Femur (tissue), 1 donor: ENCODE results near the gene SYCE3.
"Not testable (repeated sequence)": the region's sequence is repeated elsewhere in the genome, so short reads cannot be mapped to it uniquely, and the experiment has no call there.

Source experiments
- DNase-seq: peaks from one replicate; pipeline ENCODE4 v3.0.0-alpha.2; 2017

The SYCE3 gene, protein sequence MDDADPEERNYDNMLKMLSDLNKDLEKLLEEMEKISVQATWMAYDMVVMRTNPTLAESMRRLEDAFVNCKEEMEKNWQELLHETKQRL

DNA sequence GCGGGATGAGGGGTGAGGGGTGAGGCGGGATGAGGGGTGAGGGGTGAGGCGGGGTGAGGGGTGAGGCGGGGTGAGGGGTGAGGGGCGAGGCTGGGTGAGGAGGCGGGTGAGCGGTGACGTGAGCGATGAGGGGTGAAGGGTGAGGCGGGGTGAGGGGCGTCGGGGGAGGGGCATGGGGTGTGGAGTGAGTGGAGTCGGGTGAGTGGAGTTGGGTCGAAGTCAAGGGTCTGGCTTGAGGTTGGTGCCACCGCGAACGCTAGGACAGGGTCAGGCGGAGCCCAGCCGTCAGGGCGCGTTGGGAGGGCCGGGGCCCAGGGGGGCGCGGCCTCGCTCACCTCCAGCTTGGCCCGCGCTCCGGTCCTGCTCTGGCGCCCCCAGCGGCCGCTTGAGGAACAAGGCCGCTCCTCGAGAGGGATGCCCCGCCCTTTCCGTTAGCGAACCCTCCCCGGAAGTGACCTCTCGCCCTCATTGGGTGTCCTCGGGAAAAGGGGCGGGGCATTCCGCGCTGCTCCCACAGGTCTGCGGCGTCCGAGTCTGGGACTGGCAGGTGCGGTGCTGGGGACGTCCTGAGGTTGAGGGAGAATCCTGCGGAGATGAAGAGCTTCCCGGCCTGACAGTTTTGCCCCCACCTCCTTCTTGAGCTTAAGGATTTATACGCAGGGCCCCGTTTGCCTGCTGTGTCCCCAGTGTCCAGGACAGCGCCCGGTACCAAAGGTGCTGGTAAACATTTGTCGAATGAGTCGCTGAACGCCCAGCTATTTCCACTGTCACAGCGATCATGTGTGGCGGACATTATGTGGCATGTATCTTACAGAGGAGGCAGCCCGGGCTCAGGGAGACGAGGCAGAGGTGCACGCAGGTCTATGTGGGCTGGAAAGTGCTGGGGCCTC lies at the start of gene SYCE3:
Gene SYCE3 (minus strand): TSS at position 397 of the 890 bp plus-strand sequence. CDS start 6,514 bp downstream, outside the sequence.
- DNase-seq, result peak; percentile 96

DNA sequence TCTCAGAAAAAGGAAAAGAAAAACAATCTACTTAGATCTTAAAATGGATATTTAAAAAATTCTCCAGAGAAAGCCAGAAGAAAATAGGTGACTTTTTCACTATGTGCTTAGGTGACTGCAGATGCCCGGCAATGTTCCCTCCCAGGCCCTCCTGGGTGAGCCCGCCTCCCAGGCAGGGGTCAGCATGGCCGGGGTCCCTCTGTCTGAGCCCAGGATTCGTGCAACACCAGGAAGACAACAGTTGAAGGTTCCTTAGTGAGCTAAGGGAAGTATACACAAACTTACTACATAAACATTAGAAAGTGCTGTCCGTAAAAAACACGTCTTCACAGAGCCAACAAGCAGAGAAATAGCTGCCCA lies 49.4 kb upstream of the SYCE3 start:
- no peak for DNase-seq

DNA sequence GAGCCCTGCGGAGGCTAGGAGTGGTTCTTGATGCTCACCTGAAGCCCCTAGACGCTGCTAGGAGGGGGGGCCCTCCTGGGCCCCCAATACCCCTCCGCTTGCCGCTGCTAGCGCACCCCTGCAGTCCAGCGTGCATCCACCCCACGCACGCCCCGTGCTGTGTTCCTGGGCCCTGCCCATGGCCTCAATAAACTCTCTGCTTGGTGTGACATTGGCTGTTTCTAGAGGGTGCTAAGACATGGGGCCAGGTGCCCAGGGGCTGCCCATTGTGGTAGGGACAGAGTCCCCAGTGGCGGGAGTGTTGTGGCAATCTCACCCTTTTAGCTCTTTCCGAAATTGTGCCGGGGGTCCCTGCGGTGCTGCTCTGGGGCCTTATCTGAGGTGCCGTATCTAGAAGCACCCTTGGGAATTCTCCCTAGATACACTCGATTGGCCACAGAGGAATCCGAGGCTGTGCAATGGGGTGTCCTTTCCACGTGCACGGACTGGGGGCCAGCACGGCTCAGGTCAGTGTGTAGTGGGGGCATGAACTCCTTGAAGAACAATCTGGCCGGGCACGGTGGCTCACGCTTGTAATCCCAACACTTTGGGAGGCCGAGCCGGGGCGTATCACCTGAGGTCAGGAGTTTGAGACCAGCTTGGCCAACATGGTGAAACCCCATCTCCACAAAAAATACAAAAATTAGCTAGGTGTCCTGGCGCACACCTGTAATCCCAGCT lies 48.8 kb upstream of the SYCE3 start:
- DNase-seq, result no peak

DNA sequence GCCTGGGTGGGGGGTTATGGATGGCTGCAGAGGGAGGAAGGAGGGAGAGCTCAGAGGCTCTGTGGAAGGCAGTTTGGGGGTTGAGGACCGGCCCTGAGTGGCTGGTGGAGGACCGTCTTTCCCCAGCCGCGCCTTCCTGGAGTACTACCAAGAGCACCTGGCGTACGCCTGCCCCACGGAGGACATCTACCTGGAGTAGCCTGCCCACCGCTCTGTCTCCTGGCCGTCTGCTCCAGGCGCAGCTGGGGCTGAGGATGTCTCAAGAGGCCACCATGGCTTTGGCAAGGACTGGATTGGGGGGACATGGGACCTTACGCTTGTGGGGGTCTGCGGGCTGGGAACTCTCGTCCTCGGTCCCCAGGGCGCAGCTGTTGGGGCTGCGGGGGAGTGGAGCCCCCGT lies 47.9 kb upstream of the SYCE3 start:
- DNase-seq, result no peak

DNA sequence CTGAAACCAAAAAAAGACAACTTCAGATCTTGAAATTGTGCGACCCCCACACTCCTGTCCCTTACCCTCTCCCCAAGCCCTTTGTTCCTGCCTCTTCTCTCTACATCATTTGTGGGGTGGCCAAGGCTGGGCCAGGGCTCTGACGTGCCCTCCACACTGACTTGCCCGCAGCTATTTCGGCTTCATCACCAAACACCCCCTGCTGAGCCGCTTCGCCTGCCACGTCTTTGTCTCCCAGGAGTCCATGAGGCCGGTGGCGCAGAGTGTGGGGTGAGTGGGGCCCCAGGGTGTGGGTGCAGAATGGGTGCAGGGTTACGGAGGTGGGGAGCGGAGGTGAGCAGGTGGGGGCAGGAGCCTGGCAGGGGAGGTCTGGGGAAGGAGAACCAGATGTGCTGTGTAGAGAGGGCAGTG lies 47.3 kb upstream of the SYCE3 start:
- no peak for DNase-seq

DNA sequence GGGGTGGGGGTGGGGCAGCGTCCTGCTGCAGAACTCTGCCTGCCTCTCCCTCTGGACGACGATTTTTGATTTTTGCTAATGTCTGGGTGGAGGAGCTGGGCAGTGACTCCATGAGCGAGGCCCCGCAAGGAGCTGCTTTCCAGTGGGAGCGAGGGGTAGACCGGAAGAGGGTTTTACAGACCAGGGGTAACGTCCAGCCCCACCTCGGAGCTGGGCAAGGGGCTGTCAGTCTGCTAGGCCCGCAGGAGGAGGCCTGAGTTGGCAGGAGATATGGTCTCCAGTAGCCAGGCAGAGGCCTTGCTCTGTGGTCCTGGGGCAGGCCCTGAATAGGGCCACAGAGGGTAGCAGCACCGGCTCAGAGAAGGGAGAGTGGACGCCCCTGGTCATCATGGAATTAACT lies 46.9 kb upstream of the SYCE3 start:
- DNase-seq, result no peak

DNA sequence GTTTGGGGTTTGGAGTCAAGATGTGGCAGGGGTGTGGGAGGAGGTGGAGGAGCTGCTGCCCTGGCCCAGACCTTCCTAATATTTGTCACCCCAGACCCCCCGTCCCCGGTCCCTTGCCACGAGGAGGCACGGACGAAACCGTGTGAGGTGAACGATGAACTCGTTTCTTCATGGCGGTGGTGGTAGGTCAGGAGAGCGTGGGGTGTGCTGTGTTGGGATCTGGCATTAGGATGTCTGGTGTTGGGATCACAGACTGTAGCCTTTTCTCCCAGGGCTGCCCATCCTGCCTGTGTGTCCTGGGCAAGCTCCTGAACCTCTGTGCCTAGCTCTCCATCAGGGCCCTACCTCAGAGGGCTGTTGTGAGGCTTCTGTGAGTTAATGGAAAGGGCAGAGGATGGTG lies 46.3 kb upstream of the SYCE3 start:
- DNase-seq, result no peak

DNA sequence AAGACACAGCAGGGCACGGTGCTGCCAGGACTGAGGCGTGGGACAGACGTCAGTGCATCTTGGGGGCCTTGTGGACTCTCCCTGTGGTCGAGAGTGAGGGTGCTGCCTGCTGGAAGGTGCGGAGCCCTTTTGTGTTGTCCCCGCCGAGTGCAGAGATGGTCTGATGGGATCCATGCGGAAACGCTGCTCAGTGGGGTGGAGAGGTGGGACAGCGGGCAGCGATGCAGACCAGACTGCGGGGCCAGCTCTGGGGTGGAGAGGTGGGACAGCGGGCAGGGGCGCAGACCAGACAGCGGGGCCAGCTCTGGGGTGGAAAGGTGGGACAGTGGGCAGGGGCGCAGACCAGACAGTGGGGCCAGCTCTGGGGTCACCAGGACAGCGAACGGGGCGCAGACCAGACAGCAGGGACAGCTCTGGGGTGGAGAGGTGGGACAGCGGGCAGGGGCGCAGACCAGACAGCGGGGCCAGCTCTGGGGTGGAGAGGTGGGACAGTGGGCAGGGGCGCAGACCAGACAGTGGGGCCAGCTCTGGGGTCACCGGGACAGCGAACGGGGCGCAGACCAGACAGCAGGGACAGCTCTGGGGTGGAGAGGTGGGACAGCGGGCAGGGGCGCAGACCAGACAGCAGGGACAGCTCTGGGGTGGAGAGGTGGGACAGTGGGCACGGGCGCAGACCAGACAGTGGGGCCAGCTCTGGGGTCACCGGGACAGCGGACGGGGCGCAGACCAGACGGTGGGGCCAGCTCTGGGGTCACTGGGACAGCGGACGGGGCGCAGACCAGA lies 45.5 kb upstream of the SYCE3 start:
- DNase-seq, result not testable (repeated sequence)

DNA sequence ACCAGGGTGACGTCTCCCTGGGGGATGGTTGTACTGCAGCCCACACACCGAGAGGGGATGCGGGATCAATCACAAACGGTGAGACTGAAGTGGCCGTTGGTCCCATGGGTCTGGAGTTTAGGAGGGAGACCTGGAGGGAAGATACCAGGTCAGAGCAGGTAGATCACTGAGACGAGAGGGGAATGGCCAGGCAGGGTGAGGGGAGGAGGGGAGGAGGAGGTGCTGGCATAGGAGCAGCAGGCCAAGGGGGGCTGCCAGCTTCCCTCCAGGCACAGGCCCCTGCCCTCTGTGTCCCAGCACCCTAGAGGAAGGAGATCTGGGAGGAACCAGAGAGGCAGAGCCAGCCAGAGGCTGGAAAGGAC lies 44.9 kb upstream of the SYCE3 start:
- no peak for DNase-seq

DNA sequence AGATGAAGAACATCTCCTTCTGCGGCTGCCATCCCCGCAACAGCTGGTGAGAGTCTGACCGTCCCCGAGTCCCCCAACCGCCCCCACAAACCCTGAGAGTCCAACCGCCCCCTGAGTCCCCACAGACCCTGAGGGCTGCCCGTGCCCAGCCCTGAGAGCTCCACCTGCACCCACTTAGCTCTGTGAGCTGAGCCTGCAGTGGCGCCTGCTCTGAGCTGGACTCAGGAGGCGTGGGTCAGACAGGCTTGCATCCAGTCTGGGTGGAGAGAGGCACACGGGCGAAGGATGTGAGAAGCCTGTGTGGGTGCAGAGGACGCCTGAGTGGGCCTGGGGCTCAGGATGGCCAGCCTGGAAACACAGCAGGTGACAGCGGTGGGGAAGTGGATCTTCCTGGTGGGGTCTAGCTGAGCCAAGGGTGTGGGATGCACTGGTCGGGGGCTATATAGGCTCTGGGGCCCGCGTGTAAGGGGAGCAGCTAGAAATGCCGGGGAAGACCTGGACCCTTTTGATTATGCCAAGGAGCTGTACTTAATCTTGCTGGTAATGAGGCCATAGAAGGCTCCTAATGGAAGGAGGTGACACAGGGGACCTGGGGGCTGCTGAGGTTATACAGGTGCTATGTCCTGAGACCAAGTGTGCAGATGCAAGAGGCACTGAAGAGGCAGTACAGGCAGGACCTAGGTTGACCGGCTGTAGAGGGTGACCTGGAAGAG lies 44.4 kb upstream of the SYCE3 start:
- DNase-seq, result no peak

DNA sequence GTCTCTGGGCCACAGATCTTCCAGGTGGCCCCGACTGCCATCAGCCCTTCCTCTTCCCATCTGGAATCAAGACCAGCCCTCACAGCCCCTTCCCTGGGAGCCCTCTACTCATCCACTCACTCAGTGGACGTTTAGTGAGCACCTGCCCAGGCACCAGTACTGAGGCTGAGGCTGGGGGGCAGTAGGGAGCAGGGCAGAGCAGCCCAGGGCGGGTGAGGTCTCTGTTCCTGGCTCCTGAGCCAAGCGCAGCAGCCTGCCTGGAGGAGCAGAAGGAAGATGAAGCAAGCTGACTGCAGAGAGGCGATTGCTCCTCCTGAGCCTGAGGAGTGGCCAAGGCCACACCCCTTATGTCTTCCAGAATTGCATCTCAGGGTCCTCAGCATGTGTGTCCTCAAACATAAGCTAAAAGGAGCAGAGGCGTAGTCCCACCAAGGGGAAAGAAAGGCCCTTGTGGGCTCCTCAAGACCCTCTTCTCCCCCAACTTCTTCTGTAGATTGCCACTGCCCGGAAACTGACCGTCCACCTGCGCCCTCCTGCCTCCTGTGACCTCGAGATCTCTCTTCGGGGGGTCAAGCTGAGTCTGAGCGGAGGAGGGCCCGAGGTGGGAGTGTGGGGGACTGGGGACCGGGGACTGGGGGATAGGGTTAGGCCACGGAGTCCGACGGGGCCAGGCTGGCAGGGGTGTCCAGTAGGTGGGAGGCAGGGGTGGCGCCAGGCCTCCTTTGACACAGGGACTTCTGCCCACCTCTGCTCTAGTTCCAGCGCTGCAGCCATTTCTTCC lies 43.6 kb upstream of the SYCE3 start:
- no peak for DNase-seq

DNA sequence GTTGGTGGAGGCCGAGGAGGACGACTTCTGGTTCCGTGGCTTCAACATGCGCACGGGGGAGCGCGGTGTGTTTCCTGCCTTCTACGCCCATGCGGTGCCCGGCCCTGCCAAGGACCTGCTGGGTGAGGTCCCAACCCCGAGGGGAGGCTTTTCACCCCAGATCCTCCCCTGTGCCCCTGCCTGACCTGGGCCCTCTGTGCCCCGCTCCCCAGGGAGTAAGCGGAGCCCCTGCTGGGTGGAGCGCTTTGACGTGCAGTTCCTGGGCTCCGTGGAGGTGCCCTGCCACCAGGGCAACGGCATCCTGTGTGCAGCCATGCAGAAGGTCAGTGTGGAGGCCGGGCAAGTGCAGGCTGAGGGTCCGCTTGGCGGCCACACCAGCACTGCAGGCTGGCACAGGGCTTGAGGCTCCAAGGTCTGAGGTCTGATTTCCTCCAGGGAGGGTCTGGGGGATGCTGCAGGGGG lies 42.9 kb upstream of the SYCE3 start:
- no peak for DNase-seq

DNA sequence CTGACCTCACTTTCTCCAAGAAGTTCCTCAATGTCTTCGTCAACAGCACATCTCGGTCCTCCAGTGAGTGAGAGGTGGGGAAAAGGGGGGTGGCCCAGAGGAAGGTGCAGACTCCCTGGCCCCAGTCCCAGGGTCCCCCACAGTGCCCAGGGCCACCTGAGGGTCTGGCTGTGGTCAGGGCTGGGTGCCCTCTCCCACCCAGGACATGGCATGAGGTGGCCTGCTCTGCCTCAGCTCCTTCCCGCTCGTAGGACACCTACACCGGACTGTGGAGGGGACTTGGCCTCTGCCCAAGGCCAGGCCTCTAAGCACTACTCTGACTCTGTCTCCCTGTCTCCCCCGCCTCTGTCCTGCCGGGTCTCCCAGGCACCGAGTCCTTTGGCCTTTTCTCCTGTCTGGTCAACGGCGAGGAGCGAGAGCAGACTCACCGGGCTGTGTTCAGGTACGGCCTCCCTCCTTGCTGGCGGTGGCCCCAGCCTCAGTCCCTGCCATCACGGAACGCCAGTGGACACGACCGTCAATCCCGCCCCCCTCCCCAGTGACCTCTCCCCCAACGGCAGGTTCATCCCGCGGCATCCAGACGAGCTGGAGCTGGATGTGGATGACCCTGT lies 42.4 kb upstream of the SYCE3 start:
- no peak for DNase-seq

DNA sequence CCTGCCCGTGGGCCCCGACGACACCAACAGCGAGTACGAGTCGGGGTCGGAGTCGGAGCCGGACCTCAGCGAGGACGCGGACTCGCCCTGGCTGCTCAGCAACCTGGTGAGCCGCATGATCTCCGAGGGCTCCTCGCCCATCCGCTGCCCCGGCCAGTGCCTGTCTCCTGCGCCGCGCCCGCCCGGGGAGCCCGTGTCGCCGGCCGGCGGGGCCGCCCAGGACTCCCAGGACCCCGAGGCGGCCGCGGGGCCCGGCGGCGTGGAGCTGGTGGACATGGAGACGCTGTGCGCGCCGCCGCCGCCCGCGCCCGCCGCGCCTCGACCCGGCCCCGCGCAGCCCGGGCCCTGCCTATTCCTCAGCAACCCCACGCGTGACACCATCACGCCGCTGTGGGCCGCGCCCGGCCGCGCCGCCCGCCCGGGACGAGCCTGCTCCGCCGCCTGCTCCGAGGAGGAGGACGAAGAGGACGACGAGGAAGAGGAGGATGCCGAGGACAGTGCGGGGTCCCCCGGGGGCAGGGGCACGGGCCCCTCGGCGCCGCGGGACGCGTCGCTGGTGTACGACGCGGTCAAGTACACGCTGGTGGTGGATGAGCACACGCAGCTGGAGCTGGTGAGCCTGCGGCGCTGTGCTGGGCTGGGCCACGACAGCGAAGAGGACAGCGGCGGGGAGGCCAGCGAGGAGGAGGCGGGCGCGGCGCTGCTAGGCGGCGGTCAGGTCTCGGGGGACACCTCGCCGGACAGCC lies 41.7 kb upstream of the SYCE3 start:
- DNase-seq, result no peak

DNA sequence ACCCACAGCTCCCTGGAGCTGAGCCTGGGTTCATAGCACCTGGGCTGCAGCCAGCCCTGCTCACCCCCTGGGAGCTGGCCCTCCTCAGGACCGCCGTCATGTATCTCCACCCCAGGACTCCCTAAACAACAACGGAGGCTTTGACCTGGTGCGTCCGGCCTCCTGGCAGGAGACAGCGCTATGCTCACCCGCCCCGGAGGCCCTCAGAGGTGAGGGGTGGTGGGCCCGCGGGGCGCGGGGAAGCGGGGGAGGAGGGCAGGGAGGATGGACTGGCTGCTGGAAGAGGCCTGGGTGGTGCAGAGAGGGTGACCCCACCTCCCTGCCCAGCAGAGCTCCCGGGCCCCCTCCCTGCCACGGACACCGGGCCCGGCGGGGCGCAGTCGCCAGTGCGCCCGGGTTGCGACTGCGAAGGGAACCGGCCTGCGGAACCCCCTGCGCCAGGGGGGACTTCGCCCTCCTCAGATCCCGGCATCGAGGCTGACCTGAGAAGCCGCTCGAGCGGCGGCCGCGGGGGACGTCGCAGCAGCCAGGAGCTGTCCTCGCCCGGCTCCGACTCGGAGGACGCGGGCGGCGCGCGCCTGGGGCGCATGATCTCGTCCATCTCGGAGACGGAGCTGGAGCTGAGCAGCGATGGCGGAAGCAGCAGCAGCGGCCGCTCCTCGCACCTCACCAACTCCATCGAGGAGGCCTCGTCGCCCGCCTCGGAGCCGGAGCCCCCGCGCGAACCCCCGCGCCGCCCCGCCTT lies 41.0 kb upstream of the SYCE3 start:
- DNase-seq, result no peak

DNA sequence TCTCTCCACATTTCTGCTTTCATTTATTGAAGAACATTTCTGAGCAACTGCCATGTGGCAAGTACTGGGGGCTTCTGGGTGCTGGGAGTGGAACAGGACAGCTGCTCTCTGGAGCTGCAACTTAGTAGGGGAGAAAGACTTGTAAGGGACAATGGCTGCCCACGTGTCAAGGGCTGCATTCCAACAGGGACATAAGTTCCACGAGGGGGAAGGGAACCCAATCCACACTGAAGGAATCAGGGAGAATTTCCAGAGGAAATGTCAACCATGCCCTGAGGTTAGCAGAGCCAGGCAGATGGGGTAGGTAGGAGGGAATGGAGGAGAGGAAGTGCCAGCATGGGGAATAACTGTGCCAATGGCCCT lies 39.6 kb upstream of the SYCE3 start:
- DNase-seq, result no peak

DNA sequence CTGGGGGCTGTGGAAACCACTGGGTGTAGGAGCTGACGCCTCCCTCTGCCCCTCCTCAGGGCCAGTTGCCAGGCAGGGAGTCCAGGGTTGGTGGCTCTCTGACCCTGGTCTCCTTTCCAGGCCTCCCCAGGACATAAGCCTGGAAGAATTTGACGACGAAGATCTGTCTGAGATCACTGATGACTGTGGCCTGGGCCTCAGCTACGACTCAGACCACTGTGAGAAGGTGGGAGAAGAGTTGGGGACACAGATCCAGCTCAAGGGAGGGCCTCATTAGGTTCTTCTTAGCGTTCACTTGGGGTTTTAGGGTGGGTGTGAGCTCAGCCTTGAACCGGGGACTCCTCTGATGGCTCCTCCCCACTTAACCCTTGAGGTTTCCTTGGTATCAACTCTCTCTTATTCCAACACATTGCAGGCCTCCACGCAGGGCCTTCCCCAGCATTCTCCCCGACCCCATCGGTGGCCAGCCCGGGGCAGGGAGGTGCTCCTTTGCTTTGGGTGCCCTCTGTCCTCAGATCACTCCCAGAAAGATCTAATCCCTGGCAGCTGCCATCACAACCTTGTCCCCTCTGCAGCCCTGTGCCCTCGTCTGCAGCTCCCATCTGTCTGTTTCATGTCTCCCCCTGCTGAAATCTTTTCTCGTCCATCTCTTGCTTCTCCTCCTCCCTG lies 39.1 kb upstream of the SYCE3 start:
- DNase-seq, result no peak

DNA sequence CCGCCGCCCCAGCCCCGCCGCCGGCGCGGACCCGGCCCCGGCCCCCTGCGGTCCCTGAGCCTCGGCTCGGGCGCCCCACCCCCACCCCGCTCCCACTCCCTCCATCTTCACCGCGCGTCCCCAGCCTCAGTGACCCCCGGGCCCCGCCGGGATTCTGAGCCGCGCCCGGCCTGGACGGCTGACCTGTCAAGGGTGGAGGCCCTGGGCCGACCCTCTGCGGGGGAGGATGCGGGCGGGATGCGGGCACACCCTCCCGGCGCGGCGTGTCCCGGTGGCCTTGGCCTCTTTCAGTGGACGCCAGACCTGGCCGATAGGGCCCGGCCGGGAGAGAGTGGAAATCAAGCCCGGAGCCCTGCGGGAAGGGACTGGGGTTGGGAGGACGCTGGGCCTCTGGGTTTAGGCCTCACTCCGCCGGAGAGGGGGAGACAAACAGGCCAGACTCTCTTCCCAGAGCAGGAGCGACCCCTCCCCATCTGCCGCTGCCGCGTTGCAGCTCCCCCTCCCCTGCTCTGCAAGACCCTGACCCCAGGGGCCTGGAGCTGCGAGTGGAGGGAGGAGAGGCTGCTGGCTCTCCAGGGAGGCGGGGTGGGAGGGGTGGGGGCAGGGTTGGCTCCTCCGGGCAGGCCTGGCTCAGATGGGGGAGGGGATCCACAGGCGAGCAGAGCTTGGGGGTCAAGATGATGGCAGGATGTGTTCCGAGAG lies 38.4 kb upstream of the SYCE3 start:
- DNase-seq, result no peak

DNA sequence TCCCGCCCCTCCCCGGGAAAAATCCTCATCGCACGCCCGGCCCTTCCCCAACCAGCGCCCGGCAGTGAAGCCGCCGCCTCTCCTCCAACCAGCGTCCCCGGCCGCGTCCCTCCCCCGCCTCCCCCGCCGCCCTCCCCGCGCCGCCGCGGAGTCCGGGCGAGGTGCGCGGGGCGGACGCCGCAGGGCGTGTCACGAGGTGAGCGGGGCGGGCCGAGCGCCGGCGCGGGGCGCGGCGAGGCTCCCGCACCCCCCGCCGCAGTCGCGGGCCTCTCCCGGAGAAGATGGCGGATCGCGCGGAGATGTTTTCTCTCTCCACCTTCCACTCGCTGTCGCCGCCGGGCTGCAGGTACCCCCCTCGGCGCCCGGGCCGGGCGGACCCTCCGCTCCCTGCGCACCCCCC lies 37.8 kb upstream of the SYCE3 start, which contains the start of gene MAPK8IP2:
Gene MAPK8IP2 (plus strand): TSS at position 256 of the 400 bp plus-strand sequence. CDS start 26 bp downstream, at position 282.
- no peak for DNase-seq
